ENCODE data around the gene UQCRC1.

The UQCRC1 gene

DNA sequence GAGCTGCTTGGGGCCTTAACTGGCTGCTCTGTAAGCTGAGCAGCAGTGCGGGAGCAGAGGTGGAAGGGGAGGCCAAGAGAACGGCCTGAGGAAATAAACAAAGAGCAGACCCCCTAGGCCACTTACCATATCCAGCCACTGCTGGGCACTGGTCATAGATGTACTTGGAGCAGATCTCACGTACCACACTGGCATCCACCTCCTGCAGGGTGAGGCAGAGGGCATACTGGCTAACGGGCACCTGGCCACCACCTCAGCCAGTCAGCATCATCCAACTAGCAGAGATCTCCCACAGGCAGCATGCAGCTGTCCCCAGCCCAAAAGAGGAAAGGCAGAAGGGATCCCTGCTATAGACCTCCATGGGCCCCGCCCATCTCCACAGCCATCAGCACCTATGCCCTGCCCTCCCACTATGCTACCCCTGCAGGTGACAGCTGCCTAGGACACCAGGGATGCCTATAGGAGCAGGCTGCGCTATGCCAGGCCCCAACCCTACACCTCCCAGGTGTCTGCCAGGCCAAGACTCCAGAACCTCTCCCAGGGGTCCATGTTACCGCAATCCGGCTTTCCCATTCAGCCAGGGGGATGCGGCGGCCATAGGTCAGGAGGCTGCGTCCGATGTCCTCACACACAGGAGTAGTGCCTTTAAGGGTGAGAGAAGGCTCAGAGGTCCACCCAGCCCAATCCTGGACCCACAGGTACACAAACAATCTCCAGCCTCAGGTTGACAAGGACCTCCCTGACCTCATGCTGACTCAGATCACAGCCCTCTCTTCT lies 9.7 kb downstream of the UQCRC1 start:
- in situ Hi-C loops (cut with HindIII; ENCODE audit: low sequenced_read_pairs): no loop called here

DNA sequence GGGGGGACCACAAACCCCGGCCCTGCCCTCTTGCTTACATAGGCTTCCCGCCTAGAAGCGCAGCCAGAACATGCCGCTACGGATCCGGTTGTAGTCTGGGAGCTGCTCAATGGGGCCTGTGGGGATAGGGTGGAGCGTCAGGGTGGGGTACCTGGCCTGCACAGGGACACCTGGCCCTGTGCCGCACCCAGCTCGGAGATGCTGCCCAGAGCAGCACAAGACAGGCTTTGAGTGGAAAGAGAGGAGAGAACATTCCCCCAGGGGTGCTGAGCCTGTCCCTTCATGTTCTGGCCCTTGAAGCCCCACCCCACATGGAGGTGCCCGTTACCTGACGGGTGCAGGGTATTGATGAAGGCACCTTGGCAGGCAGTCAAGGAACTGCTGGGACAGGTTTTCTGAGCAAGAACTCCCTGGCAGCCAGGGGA lies 10.4 kb downstream of the UQCRC1 start:
- no peak for DNase-seq (ENCODE audit: low read depth, low spot score)
- in situ Hi-C loops (cut with HindIII; ENCODE audit: low sequenced_read_pairs): no loop called here
- no peak for TF ChIP-seq CTCF (IDR thresholded peaks at IDR 0.05; ENCODE audit: low read depth, low read length)
- no peak overlapping the region for H3K4me3 ChIP-seq (ENCODE audit: low read depth, low read length)

More for the DNA sequence above, 9.7 kb downstream of the UQCRC1 start:
- no peak overlapping the region for H3K4me3 ChIP-seq (ENCODE audit: low read depth, low read length)
- DNase-seq (ENCODE audit: low read depth, low spot score): no peak
- no peak for TF ChIP-seq CTCF (IDR thresholded peaks at IDR 0.05; ENCODE audit: low read depth, low read length)

DNA sequence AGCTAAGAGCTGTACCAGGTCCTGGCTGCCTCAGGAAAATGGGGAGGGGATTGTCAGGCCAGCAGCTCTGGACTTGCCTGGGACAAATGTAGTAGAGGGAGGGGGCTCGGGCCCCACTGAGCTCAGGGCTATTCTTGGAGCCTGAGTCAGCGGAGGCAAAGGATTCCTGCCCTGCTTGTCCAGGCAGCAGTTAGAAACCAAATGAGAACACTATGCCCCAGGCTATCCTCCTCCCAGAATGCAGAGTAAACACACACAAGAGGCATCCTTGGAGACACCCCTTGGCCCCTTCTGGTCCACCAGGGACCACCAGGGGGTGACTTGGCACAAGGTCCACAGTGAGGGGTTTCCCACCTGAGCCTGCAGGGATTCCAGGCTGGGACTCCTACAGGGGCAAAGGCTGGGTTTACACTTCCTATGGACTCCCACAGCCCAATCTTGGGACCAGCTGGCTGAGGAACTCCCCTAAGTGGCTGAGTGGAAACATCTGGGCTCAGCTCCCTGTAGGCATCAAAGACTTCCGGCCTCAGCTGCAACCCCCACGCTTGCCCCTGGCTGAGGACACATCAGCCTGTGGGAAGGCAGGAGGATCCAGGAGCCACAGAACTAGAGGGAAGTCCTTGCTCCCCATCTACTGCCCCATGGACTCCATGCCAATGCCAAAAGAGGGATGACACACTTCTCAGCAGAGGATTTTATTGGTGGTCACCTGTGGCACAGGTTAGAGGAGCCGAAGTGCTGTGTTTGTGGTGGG lies 10.9 kb downstream of the UQCRC1 start:
- H3K4me3 ChIP-seq (ENCODE audit: low read depth, low read length): no peak overlapping the region
- in situ Hi-C loops (cut with HindIII; ENCODE audit: low sequenced_read_pairs): no loop called here
- TF ChIP-seq CTCF (IDR thresholded peaks at IDR 0.05; ENCODE audit: low read depth, low read length): no peak
- DNase-seq (ENCODE audit: low read depth, low spot score): peak; percentile 95

DNA sequence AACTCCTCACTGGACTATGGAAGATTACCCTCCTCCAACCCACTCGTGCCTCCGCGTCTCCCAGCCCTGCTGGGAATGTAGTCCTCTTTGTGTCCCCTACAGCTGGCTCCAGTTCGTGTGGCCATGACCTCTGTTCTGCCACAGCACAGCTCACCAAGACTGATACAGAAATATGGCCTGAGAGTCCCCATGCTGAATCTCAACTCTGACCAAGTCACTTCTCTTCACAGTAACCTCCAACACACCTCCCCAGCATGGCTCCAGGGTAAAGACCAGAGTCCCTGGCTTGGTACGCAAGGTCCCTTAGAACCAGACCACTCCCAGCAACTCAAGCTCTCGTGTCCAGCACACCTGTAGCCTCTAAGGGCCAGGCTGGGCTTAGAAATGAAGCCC lies 12.0 kb downstream of the UQCRC1 start:
- TF ChIP-seq CTCF (IDR thresholded peaks at IDR 0.05; ENCODE audit: low read depth, low read length): no peak
- in situ Hi-C loops (cut with HindIII; ENCODE audit: low sequenced_read_pairs): no loop called here
- DNase-seq (ENCODE audit: low read depth, low spot score): no peak
- H3K4me3 ChIP-seq (ENCODE audit: low read depth, low read length): no peak overlapping the region

DNA sequence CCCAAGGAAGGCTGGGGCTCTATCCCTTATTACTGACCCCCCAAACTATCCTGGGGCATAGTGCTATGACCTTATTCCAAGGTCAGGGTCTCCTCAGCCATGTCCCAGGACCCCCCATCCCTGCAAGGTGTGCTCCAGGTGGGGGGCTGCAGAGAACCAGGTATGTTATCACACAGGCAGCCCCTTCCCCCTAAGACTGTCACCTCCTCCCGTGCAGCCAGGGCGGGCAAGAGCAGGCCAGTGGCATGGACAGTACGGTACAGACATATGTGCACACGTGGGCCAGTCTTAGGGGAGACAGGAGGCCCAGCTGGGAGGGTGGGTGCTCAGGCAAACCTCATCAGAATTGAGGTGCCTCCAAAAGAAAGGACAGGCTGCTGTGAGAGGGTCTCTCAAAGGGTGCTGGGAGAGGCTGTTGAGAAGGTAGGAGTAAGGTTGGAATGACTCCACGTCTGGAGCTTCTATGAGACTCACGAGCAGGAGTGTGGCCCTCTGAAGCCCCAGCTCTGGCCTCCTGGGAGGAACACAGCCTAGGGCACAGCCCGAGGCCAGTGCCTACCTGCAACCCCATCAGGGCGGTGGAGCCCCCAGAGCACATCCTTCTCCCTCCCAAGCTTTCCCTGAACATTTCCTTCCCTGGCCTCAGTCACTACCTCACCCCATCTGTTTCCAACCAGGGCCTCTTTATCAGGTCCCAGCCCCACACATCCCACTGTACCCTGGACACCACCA lies 12.6 kb downstream of the UQCRC1 start:
- in situ Hi-C loops (cut with HindIII; ENCODE audit: low sequenced_read_pairs): no loop called here
- H3K4me3 ChIP-seq (ENCODE audit: low read depth, low read length): no peak overlapping the region

More for the DNA sequence above, 12.6 kb downstream of the UQCRC1 start:
- TF ChIP-seq CTCF (IDR thresholded peaks at IDR 0.05; ENCODE audit: low read depth, low read length): no peak
- no peak for DNase-seq (ENCODE audit: low read depth, low spot score)
